Uterus (tissue), 2 donors: ENCODE results near the gene RRAGD.

Source experiments
- POLR2A ChIP-seq, 2 donors: fragments of 450-650 bp; IDR thresholded peaks; one replicate each; pipeline ENCODE4 v1.6.1; 2016; ENCODE audit warnings: antibody characterized with exemption in 2 of 2, mild to moderate bottlenecking in 1 of 2, moderate library complexity in 1 of 2
- TF ChIP-seq, protein P1 (sequence below), 4 experiments: fragments of 200-600 bp in 2 of 4; fragments of 450-650 bp in 2 of 4; sonication (generic) in 2 of 4; IDR thresholded peaks; one replicate each; pipeline ENCODE4 v1.5.1; 2016 to 2019; ENCODE audit warnings: antibody characterized with exemption in 4 of 4, mild to moderate bottlenecking in 2 of 4, moderate library complexity in 1 of 4

DNA sequence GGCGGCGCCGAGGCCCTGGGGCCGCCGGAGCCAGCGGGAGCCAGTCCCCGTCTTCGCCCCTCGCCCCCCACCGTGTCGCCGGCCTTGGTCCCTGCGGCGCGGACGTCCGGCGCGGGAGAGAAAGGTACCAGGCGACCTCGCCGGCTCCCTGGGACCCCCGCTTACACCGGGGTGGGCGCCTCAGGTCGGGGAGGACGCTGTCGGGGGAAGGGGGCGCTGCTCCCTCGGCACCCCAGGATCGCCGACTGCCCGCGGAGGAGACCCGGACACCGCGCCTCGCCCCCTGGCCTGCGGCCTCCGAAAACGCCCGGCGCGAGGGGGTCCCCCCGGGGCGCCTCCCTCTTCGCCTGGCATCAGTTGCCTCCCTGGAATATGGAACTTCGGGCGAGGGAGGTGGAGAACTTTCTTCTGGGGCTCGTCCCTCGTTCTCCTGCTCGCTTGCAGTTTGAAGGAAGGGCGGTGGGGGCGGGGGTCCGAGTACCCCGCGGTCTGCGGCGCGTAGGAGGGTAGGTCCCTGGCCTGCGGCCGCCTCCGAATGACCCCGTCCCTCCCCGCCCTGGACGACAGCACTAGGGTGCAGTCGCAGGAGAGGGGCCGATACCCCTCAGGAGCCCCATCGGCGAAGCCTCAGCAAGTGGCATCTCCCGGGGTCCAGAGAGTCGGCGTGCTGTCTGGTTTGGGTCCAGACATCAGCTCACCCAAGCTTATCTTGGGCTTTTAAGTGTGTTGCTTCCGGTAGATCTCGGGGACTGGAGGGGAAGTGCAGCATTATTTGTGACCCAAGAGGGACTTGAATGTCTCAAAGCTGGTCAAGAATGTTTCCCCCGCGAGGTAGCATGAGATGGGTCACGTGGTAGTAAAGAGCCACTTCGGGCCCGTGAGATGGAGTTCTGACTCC, 21.4 kb upstream of the RRAGD start:
- TF ChIP-seq, protein P1, sequence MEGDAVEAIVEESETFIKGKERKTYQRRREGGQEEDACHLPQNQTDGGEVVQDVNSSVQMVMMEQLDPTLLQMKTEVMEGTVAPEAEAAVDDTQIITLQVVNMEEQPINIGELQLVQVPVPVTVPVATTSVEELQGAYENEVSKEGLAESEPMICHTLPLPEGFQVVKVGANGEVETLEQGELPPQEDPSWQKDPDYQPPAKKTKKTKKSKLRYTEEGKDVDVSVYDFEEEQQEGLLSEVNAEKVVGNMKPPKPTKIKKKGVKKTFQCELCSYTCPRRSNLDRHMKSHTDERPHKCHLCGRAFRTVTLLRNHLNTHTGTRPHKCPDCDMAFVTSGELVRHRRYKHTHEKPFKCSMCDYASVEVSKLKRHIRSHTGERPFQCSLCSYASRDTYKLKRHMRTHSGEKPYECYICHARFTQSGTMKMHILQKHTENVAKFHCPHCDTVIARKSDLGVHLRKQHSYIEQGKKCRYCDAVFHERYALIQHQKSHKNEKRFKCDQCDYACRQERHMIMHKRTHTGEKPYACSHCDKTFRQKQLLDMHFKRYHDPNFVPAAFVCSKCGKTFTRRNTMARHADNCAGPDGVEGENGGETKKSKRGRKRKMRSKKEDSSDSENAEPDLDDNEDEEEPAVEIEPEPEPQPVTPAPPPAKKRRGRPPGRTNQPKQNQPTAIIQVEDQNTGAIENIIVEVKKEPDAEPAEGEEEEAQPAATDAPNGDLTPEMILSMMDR (IDR thresholded peaks at IDR 0.05), result no peak
- TF ChIP-seq POLR2A (IDR thresholded peaks at IDR 0.05), result no peak
